Upper lobe of right lung (tissue), 1 donor: ENCODE data around the gene PTK7. TPM values are rescaled to one million over a fixed set of nuclear protein-coding genes. Genes with fewer than 3 reads are reported as not detected.
A peak's percentile ranks its signal among the peaks of the same experiment; 100 is the strongest.

Experiments
- ATAC-seq: fragments of 200-7000 bp; cut with Tn5 transposase; one replicate; pipeline ENCODE4 v1.9.1; 2020; ENCODE audit warnings: mild to moderate bottlenecking, moderate library complexity
- DNase-seq: peaks from one replicate; pipeline ENCODE4 v3.0.0-alpha.2; 2020
- H3K27ac ChIP-seq: fragments of 200-600 bp; one replicate; pipeline ENCODE4 v1.8.0; 2022
- H3K27me3 ChIP-seq: fragments of 200-600 bp; one replicate; pipeline ENCODE4 v1.8.0; 2022; ENCODE audit warnings: mild to moderate bottlenecking
- H3K36me3 ChIP-seq: fragments of 200-600 bp; one replicate; pipeline ENCODE4 v1.8.0; 2022
- H3K4me1 ChIP-seq: fragments of 200-600 bp; one replicate; pipeline ENCODE4 v1.8.0; 2022
- H3K4me3 ChIP-seq: fragments of 200-600 bp; one replicate; pipeline ENCODE4 v1.8.0; 2022; ENCODE audit warnings: mild to moderate bottlenecking
- H3K9me3 ChIP-seq: fragments of 200-600 bp; one replicate; pipeline ENCODE4 v1.8.0; 2022
- intact Hi-C: fragments of 100-400 bp; cut with DNase I; formaldehyde crosslinking; loops from one replicate; pipeline ENCODE4 v1.11.0; 2022
- total RNA-seq: library from RNA; stranded (reverse); fragmentation: NEBNext Ultra II Directional; extraction: Animal tissue kit (Norgen Biotek cat#: 25700); gene quantifications from one replicate; pipeline ENCODE4 v1.2.1, GENCODE V29; 2021
- TF ChIP-seq, protein P1 (sequence below): fragments of 200-600 bp; IDR thresholded peaks from one replicate; pipeline ENCODE4 v1.8.0; 2022; ENCODE audit warnings: antibody characterized with exemption
- donor health status: DM: no; HTN: yes; CAD: no; lungs with severe emphysema.

PTK7 gene
- total RNA-seq, 1 donor from 2014 or later = 97.1 TPM

DNA sequence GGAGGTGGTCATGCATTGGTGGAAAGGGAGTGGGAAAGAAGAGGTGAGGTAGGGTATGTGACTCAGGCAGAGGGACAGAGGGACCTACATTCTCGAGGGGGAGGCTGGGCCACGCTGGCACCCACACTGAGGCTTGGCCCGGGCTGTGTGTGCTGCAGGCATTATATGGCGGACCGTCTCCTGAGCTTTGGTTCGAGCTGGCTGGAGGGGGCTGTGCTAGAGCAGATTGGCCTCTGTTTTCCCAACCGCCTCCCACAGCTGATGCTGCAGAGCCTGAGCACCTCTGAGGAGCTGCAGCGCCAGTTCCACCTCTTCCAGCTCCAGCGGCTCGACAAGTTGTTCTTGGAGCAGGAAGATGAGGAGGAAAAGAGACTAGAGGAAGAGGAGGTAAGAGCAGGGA lies 129.7 kb downstream of the PTK7 start:
- DNase-seq (peak; percentile 49), ATAC-seq (no peak)
- Histone ChIP-seq H3K4me1 (no peaks in the 10 kb centered on the region), H3K36me3 (peaks cover 23% of the 10 kb centered on the region), H3K27me3 (no peaks in the 10 kb centered on the region), H3K27ac (no peak overlapping the region), H3K4me3 (no peak overlapping the region), H3K9me3 (no peaks in the 10 kb centered on the region)
- TF ChIP-seq, protein P1, sequence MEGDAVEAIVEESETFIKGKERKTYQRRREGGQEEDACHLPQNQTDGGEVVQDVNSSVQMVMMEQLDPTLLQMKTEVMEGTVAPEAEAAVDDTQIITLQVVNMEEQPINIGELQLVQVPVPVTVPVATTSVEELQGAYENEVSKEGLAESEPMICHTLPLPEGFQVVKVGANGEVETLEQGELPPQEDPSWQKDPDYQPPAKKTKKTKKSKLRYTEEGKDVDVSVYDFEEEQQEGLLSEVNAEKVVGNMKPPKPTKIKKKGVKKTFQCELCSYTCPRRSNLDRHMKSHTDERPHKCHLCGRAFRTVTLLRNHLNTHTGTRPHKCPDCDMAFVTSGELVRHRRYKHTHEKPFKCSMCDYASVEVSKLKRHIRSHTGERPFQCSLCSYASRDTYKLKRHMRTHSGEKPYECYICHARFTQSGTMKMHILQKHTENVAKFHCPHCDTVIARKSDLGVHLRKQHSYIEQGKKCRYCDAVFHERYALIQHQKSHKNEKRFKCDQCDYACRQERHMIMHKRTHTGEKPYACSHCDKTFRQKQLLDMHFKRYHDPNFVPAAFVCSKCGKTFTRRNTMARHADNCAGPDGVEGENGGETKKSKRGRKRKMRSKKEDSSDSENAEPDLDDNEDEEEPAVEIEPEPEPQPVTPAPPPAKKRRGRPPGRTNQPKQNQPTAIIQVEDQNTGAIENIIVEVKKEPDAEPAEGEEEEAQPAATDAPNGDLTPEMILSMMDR = no peak
- intact Hi-C loops = no loop called here

DNA sequence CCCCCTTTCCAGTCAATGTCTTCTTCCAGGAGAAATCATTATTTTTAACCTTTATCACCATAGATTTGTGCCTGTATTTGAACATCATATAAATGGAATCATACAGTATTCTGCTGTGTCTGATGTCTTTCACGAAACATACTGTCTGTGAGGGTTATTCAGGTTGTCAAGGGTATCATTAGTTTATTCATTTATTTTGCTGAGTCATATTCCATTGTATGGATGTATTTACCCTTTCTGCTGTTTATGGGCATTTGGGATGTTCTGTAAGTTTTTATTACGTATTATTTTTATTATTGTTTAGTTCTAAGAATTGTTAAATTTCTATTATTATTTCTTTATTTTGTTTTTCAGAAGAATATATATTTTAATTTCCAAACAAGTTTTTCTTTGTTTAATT lies 131.2 kb downstream of the PTK7 start:
- no peak overlapping the region for H3K4me3 ChIP-seq

More for the DNA sequence above, 131.2 kb downstream of the PTK7 start:
- TF ChIP-seq, protein P1 = no peak
- Histone ChIP-seq H3K36me3 (peaks cover 20% of the 10 kb centered on the region), H3K9me3 (no peaks in the 10 kb centered on the region), H3K4me1 (no peaks in the 10 kb centered on the region), H3K27ac (no peak overlapping the region), H3K27me3 (no peaks in the 10 kb centered on the region)
- ATAC-seq = no peak
- intact Hi-C loops = no loop called here
- no peak for DNase-seq

Other genes starting within 250 kb of the PTK7 start
- gene RPL7L1, start 196.7 kb upstream of the PTK7 start, total RNA-seq = 64.9 TPM
- gene PTCRA, start 160.3 kb upstream of the PTK7 start, total RNA-seq = 5.0 TPM
- gene CNPY3, start 146.8 kb upstream of the PTK7 start, total RNA-seq = 63.7 TPM
- gene GNMT, start 115.6 kb upstream of the PTK7 start, total RNA-seq = 1.4 TPM
- gene PEX6, start 97.1 kb upstream of the PTK7 start, total RNA-seq = 30.4 TPM
- gene PPP2R5D, start 91.7 kb upstream of the PTK7 start, total RNA-seq = 24.1 TPM
- gene MEA1, start 62.4 kb upstream of the PTK7 start, total RNA-seq = 45.5 TPM
- 58.8 TPM for gene KLHDC3, start 62.1 kb upstream of the PTK7 start, total RNA-seq
- gene RRP36, start 54.7 kb upstream of the PTK7 start, total RNA-seq = 39.4 TPM
- 20.1 TPM for gene CUL7, start 22.5 kb upstream of the PTK7 start, total RNA-seq
- gene MRPL2, start 16.9 kb upstream of the PTK7 start, total RNA-seq = 42.4 TPM
- 32.0 TPM for gene KLC4, start 16.7 kb upstream of the PTK7 start, total RNA-seq
- gene SRF, start 95.0 kb downstream of the PTK7 start, total RNA-seq = 33.6 TPM
- gene CUL9, start 105.9 kb downstream of the PTK7 start, total RNA-seq = 37.4 TPM
- gene DNPH1, start 153.2 kb downstream of the PTK7 start, total RNA-seq = 27.6 TPM
- gene TTBK1, start 167.2 kb downstream of the PTK7 start, total RNA-seq = 0.17 TPM
- gene SLC22A7, start 221.9 kb downstream of the PTK7 start, total RNA-seq = not detected
- 0.90 TPM for gene CRIP3, start 232.5 kb downstream of the PTK7 start, total RNA-seq